Body of pancreas (tissue), 4 donors: ENCODE results near the gene SLC35B1. TPM values are rescaled to one million over a fixed set of nuclear protein-coding genes. Genes with fewer than 3 reads are reported as not detected.
"Not testable (repeated sequence)": the region's sequence is repeated elsewhere in the genome, so short reads cannot be mapped to it uniquely, and the experiment has no call there.

Experiments
- ATAC-seq: fragments of 150-250 bp; one replicate; pipeline ENCODE4 v1.9.1; 2016
- DNase-seq, 4 donors: peaks; one replicate each; pipeline ENCODE4 v3.0.0-alpha.2; 2019
- H3K27ac ChIP-seq, 4 donors: fragments of 200-600 bp; sonication (generic); 1 replicate in 3 of 4; 2 replicates in 1 of 4; pipeline versions ENCODE4 v1.5.1 to v1.6.1; 2016 to 2019; ENCODE audit warnings: mild to moderate bottlenecking in 1 of 4, mixed read lengths in 1 of 4, moderate library complexity in 1 of 4
- H3K27me3 ChIP-seq, 2 donors: fragments of 200-600 bp; sonication (generic); one replicate each; pipeline ENCODE4 v1.6.0; 2016; ENCODE audit warnings: mild to moderate bottlenecking in 1 of 2
- H3K36me3 ChIP-seq, 2 donors: fragments of 200-600 bp; sonication (generic); replicated peaks in 1 of 2; 2 replicates each; pipeline ENCODE4 v1.5.1; 2016; ENCODE audit warnings: low read depth in 2 of 2; ENCODE audit not compliant: insufficient read depth in 1 of 2
- H3K4me1 ChIP-seq: fragments of 200-600 bp; sonication (generic); one replicate; pipeline ENCODE4 v1.6.0; 2016
- H3K4me3 ChIP-seq, 2 donors: fragments of 200-600 bp; sonication (generic); 1 replicate in 1 of 2; 2 replicates in 1 of 2; pipeline ENCODE4 v1.5.1; 2016 to 2019
- H3K9me3 ChIP-seq, 3 donors: fragments of 200-600 bp; sonication (generic); 1 replicate in 2 of 3; 2 replicates in 1 of 3; pipeline ENCODE4 v1.5.1; 2016
- CTCF ChIP-seq, 7 experiments: fragments of 450-650 bp in 4 of 7; fragments of 200-600 bp in 3 of 7; sonication (generic) in 3 of 7; IDR thresholded peaks; one replicate each; pipeline ENCODE4 v1.5.1; 2016 to 2019; ENCODE audit warnings: antibody characterized with exemption in 7 of 7
- POLR2A ChIP-seq, 3 donors: fragments of 450-650 bp; IDR thresholded peaks; one replicate each; pipeline ENCODE4 v1.6.1; 2016; ENCODE audit warnings: antibody characterized with exemption in 3 of 3, mild to moderate bottlenecking in 2 of 3
- WGBS, 2 donors: methylation state at CpG; one replicate each; pipeline ENCODE4 v1.1.5; 2017; 5-methylcytosine and 5-hydroxymethylcytosine counted together
- intact Hi-C: fragments of 100-400 bp; cut with DNase I; formaldehyde crosslinking; loops from one replicate; pipeline ENCODE4 v1.15.1; 2023
- total RNA-seq, 2 donors: library from RNA; depleted of rRNA; stranded (reverse); fragments of >200 nt; gene quantifications; one replicate each; pipeline ENCODE4 v1.1.0, GENCODE V29; 2016

Gene SLC35B1
- total RNA-seq, 2 donors from 2014 or later: 30.3 to 36.6 TPM

- Histone ChIP-seq H3K27me3 (no peaks in the 10 kb centered on the region), H3K4me1 (peaks cover 43% of the 10 kb centered on the region), H3K36me3 (no peaks in the 10 kb centered on the region), H3K9me3 (no peaks in the 10 kb centered on the region), H3K4me3 (no peak overlapping the region), H3K27ac (peak overlapping the region in 2 of 4 donors; percentile 99)
- WGBS, 2 donors: 10 to 21% methylated on average over 5 of the region's 5 CpGs
- TF ChIP-seq CTCF (IDR thresholded peaks at IDR 0.05) (no peak), POLR2A (IDR thresholded peaks at IDR 0.05) (no peak)
- DNase-seq (peak in 1 of 4 donors; percentile 37), ATAC-seq (no peak)
- intact Hi-C loops: no loop called here
Observed at GRCh38 chr17:49676276-49676868, 31.4 kb downstream of the SLC35B1 start.

GRCh38 chr17:49674507-49674906 is 33.3 kb downstream of the SLC35B1 start:
- Histone ChIP-seq H3K9me3 (no peaks in the 10 kb centered on the region), H3K27me3 (no peaks in the 10 kb centered on the region), H3K27ac (no peak overlapping the region), H3K4me3 (no peak overlapping the region), H3K36me3 (no peaks in the 10 kb centered on the region), H3K4me1 (peaks cover 55% of the 10 kb centered on the region)
- intact Hi-C loops: no loop called here
- TF ChIP-seq POLR2A (IDR thresholded peaks at IDR 0.05) (no peak), CTCF (IDR thresholded peaks at IDR 0.05) (no peak)
- ATAC-seq: no peak
- no peak for DNase-seq

- H3K27me3 ChIP-seq, H3K4me3 ChIP-seq, intact Hi-C loops, H3K36me3 ChIP-seq, H3K27ac ChIP-seq, DNase-seq, ATAC-seq, H3K9me3 ChIP-seq: not testable (repeated sequence)
- peaks cover 56% of the 10 kb centered on the region for H3K4me1 ChIP-seq
- WGBS, 2 donors: 92 to 97% methylated on average over 6 of the region's 6 CpGs
Observed at GRCh38 chr17:49673679-49674078, 34.1 kb downstream of the SLC35B1 start.

GRCh38 chr17:49670641-49671040 is 37.1 kb downstream of the SLC35B1 start:
- TF ChIP-seq POLR2A (IDR thresholded peaks at IDR 0.05): no peak
- no peak for TF ChIP-seq CTCF (IDR thresholded peaks at IDR 0.05)
- Histone ChIP-seq H3K27ac (no peak overlapping the region), H3K36me3 (no peaks in the 10 kb centered on the region), H3K9me3 (no peaks in the 10 kb centered on the region), H3K4me1 (peaks cover 36% of the 10 kb centered on the region), H3K27me3 (no peaks in the 10 kb centered on the region), H3K4me3 (no peak overlapping the region)
- ATAC-seq (no peak), DNase-seq (no peak)
- WGBS, 2 donors: 63 to 71% methylated on average over 4 of the region's 4 CpGs
- intact Hi-C loops: no loop called here

GRCh38 chr17:49670002-49670401 is 37.8 kb downstream of the SLC35B1 start:
- H3K4me3 ChIP-seq: no peak overlapping the region
- ATAC-seq (no peak), DNase-seq (no peak)
- H3K27ac ChIP-seq: peak overlapping the region in 1 of 4 donors; percentile 32
- peaks cover 31% of the 10 kb centered on the region for H3K4me1 ChIP-seq
- H3K27me3 ChIP-seq: no peaks in the 10 kb centered on the region
- no peaks in the 10 kb centered on the region for H3K36me3 ChIP-seq
- no peak for TF ChIP-seq POLR2A (IDR thresholded peaks at IDR 0.05)
- TF ChIP-seq CTCF (IDR thresholded peaks at IDR 0.05): no peak
- intact Hi-C loops: no loop called here
- no peaks in the 10 kb centered on the region for H3K9me3 ChIP-seq
- 35 to 41% methylated on average over 1 of the region's 1 CpG for WGBS, 2 donors
